GM12872 (cell line): Measurements from ENCODE around the gene CGRRF1.

Source experiments
- TF ChIP-seq, protein P1 (sequence below): IDR thresholded peaks from 3 replicates; pipeline ENCODE4 v1.5.1; 2011; ENCODE audit warnings: low read depth, mild to moderate bottlenecking, low read length, moderate library complexity; ENCODE audit not compliant: insufficient read depth

Gene CGRRF1

DNA sequence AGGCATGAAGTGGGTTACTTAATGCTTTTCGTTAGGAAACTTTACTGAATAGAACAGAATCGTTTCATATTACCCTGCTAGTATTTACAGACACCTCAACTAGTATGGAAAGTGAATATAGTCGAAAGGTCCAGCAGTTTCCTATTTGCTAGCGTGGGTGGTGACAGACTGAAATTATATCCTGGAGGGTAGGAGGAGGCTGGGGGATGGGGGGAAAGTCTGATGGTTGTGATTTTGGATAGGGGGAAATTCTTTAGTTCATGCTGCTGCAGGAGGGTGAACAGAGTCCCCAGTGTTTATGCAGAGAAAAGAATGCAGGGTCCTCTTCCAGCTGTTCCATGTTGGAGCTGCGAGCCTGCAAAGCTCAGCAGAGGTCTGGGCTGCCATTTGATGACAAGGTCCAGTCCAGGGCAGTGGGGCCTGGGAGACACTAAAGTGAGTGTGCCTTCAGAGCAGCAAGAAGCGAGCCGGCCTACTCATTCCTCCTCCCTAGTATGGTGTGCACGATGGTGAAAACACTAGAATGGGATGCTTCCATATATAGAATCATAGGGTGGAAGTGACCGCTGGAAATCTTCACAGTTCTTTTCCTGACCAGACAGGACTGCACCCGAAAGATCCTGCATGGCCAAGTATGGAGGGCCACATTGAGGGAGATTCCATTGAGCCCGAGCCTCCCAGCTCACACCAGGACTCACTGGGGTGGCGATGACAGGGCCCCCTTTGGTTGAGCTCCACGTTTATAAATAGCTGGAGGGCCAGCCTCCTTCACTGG lies 59.3 kb downstream of the CGRRF1 start:
- TF ChIP-seq, protein P1, sequence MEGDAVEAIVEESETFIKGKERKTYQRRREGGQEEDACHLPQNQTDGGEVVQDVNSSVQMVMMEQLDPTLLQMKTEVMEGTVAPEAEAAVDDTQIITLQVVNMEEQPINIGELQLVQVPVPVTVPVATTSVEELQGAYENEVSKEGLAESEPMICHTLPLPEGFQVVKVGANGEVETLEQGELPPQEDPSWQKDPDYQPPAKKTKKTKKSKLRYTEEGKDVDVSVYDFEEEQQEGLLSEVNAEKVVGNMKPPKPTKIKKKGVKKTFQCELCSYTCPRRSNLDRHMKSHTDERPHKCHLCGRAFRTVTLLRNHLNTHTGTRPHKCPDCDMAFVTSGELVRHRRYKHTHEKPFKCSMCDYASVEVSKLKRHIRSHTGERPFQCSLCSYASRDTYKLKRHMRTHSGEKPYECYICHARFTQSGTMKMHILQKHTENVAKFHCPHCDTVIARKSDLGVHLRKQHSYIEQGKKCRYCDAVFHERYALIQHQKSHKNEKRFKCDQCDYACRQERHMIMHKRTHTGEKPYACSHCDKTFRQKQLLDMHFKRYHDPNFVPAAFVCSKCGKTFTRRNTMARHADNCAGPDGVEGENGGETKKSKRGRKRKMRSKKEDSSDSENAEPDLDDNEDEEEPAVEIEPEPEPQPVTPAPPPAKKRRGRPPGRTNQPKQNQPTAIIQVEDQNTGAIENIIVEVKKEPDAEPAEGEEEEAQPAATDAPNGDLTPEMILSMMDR = no peak

DNA sequence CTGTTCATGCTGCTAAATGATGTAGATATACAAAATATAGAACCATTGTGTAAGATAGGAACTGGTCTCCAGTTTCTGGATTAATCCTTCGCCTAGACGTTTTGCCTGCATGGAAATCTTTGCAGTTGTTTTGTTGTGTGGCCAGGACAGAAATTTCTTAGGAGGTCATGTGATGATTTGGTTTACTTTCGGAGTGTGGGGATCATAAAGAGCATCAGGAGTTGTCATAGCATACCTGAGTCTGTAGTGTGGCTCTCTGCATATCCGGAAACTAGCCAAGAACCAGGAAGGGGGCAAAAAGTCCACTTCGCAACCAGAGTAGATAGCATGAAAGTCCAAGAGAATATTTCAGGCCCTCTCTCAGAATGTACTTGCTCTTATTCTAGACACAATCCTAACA lies 60.3 kb downstream of the CGRRF1 start:
- TF ChIP-seq, protein P1 = no peak

DNA sequence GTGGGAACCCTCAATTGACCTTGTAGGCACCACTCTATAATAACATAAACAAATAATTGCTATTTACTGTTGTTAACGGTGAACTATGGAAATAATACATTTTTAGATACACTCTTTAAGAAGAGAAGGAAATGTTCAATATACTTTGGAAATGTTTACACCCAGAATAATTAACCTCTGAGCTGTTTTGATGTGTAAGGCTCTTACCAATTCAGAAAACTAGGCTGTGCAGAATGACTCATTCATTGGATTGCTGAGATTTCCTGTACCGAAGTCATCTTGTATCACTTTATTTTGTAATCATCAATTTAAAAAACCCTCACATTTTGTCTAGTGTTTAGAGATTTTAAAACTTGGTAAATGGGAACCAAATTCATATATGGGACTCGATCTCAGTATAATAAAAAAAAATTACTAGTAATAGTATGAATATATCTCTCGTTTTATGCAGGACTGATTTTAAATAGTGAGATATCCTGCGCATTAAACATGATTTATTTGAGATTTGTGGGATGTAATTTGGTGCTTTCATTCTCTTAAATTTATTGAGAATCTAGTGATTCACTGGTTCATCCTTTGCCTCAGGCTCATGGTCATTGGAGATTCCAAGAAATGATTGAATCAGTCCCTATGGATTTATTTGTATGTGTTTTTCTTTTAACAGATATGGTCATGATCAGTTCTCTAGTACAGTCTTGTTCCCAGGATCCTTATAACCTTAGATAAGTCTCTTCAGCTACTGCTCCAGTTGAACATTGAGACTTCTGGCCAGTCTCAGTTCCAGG lies 61.1 kb downstream of the CGRRF1 start:
- TF ChIP-seq, protein P1 = no peak

DNA sequence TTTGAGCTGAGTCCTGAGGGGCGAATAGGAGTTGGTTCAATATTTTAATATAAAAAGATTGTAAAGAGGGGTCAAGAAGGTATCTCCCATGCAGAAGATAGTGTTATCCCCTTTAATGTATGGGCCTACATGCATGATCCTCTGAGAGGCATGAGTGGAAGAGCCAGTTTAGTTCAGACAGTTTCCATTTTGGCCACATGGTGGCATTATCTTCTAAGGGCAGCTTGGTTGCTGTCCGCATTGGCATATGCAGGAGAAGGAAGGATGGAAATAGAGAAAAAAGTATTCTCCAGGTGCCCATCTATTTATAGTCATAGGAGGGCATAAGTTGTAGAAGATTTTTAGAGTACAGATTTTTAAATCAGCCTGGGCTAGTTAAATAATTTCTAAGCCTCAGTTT lies 62.6 kb downstream of the CGRRF1 start:
- TF ChIP-seq, protein P1 = peak; percentile 52

DNA sequence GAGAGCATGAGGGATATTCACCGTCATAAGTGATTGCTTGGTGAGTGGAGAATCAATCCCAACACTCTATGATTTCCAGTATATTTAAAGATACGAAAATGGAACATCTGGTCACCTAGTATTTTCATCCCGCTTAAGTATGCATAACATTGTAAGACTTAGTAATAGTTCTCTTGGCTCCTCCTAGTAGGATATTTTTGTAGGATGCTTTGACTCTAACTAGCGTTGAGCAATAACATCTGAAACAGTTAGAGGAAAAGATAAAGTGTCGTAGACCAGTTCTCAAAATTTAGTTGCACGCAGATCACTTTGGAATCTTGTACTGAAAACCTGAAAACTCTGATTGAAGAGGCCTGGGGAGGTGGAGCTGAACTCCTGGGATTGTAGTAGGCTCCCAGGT lies 64.8 kb downstream of the CGRRF1 start:
- TF ChIP-seq, protein P1 = no peak

DNA sequence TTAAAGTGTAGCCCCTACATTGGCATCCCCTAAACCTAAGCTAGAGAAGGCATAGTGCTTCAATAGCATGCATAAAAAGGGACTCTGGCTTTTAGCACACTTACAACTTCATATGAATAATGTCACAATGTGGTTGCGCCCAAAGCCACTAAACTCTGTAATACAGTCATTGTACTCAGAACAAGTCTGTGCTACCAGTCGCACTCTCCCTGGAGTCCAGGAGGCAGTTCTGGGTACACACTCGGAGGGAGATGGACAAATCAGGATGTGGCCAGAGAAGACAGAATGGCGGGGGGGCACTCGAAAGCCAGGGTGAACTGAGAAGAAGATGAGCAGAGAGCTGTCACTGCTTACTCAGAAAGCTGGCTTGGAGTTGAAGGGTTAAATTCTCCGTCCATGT lies 67.8 kb downstream of the CGRRF1 start:
- TF ChIP-seq, protein P1 = no peak

DNA sequence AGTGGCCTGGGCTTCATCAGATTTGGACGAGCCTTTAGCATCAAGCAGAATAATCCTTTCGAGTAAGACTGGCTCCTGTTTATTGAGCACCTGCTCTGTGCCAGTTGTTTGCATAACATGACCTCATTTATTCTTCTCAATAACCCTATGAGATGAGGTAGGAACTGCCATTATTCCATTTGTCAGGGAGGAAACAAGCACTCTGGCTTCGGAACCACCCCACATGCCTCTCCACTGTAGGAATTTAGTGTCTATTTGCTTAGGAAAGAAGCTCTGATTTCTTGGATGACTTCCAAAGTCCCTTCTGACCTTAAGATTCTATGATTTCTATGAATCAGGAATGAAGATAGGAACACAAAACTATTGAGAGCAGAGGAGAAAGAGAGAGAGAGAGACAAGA lies 68.3 kb downstream of the CGRRF1 start:
- TF ChIP-seq, protein P1 = no peak
